ENCODE results near the gene UXS1. TPM values are rescaled to one million over a fixed set of nuclear protein-coding genes. Genes with fewer than 3 reads are reported as not detected.
"Not testable (repeated sequence)": the region's sequence is repeated elsewhere in the genome, so short reads cannot be mapped to it uniquely, and the experiment has no call there.

UXS1 gene
- polyA plus RNA-seq (19.1 and 26.0 TPM in 2 replicates), polyA minus RNA-seq (59.2 and 59.6 TPM in 2 replicates)

DNA sequence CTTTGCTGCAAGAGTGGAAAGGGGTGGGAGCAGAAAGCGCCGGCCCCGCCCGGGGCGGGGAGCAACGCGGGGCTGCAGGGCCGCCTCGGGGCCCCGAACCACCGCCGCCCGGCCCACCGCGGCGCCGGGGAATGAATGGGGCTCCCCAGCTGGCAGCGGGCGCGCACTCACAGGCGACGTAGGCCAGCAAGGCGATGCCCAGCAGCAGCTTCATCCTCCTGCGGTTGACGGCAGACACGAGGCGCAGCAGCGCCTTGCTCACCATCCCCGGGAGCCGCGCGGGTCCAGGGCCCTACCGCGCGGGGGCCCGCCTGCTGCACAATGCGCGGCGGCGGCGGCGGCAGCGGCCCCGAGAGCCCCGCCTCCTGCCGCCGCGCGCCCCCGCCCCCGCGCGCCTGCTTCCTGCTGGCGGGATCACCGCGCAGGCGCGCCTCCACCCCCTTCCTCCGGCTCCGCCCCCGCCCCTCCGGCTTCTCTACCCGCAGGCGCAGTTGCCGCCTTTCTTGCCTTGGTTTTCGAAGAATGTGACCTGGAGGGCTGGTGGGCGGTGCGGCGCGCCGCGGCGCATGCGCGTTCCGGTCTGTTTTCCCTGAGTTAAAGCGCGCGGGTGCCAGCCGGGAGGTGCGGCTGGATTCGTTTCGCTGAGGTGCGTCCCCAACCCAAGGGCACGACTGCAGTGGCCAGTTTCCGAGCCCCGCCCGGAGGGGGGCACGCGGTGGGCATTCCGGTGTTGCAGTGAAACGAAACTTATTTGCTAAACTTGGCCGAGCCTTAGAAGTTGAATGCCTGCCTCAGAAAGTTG is at the start of gene UXS1:
Gene UXS1, minus strand, starts transcription at position 325 of the 802 bp plus-strand sequence. Its CDS starts 60 bp downstream, at position 265.
- H4K20me1 ChIP-seq (ENCODE audit: insufficient read depth): no peaks in the 10 kb centered on the region
- H3K9ac ChIP-seq (ENCODE audit: low read length): peak within 1 kb of the TSS; percentile 83
- peak within 1 kb of the TSS; percentile 76 for H3K27ac ChIP-seq (ENCODE audit: low read length)
- no peaks in the 10 kb centered on the region for H3K27me3 ChIP-seq (ENCODE audit: insufficient read depth, low read depth, low read length)
- H3K9me3 ChIP-seq (ENCODE audit: low read length): no peaks in the 10 kb centered on the region
- H3K79me2 ChIP-seq (replicated peaks; ENCODE audit: insufficient read depth, low read length): peaks cover 37% of the 10 kb centered on the region
- no peaks in the 10 kb centered on the region for H3K36me3 ChIP-seq (ENCODE audit: insufficient read depth, low read length)
- H3K4me3 ChIP-seq (ENCODE audit: low read length): peak within 1 kb of the TSS; percentile 98
- H2AFZ ChIP-seq (ENCODE audit: low read depth, low read length): peak within 1 kb of the TSS; percentile 56
- TF ChIP-seq SMC3 (conservative IDR thresholded peaks at IDR 0.05; ENCODE audit: poor library complexity) (no peak), EZH2 (IDR thresholded peaks at IDR 0.05; ENCODE audit: borderline replicate concordance, insufficient read depth, low read length, poor library complexity, severe bottlenecking) (no peak), EP300 (conservative IDR thresholded peaks at IDR 0.05; ENCODE audit: poor library complexity, severe bottlenecking) (no peak), MXI1 (conservative IDR thresholded peaks at IDR 0.05; ENCODE audit: poor library complexity, severe bottlenecking) (peak; percentile 80), RAD21 (conservative IDR thresholded peaks at IDR 0.05) (no peak), POLR2AphosphoS5 (IDR thresholded peaks at IDR 0.05) (peak; percentile 61), TAF1 (IDR thresholded peaks at IDR 0.05; ENCODE audit: low read depth) (peak; percentile 14)
- TF ChIP-seq, protein P1, sequence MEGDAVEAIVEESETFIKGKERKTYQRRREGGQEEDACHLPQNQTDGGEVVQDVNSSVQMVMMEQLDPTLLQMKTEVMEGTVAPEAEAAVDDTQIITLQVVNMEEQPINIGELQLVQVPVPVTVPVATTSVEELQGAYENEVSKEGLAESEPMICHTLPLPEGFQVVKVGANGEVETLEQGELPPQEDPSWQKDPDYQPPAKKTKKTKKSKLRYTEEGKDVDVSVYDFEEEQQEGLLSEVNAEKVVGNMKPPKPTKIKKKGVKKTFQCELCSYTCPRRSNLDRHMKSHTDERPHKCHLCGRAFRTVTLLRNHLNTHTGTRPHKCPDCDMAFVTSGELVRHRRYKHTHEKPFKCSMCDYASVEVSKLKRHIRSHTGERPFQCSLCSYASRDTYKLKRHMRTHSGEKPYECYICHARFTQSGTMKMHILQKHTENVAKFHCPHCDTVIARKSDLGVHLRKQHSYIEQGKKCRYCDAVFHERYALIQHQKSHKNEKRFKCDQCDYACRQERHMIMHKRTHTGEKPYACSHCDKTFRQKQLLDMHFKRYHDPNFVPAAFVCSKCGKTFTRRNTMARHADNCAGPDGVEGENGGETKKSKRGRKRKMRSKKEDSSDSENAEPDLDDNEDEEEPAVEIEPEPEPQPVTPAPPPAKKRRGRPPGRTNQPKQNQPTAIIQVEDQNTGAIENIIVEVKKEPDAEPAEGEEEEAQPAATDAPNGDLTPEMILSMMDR (IDR thresholded peaks at IDR 0.05; ENCODE audit: poor library complexity, severe bottlenecking): peak; percentile 28
- TF ChIP-seq, protein P2, sequence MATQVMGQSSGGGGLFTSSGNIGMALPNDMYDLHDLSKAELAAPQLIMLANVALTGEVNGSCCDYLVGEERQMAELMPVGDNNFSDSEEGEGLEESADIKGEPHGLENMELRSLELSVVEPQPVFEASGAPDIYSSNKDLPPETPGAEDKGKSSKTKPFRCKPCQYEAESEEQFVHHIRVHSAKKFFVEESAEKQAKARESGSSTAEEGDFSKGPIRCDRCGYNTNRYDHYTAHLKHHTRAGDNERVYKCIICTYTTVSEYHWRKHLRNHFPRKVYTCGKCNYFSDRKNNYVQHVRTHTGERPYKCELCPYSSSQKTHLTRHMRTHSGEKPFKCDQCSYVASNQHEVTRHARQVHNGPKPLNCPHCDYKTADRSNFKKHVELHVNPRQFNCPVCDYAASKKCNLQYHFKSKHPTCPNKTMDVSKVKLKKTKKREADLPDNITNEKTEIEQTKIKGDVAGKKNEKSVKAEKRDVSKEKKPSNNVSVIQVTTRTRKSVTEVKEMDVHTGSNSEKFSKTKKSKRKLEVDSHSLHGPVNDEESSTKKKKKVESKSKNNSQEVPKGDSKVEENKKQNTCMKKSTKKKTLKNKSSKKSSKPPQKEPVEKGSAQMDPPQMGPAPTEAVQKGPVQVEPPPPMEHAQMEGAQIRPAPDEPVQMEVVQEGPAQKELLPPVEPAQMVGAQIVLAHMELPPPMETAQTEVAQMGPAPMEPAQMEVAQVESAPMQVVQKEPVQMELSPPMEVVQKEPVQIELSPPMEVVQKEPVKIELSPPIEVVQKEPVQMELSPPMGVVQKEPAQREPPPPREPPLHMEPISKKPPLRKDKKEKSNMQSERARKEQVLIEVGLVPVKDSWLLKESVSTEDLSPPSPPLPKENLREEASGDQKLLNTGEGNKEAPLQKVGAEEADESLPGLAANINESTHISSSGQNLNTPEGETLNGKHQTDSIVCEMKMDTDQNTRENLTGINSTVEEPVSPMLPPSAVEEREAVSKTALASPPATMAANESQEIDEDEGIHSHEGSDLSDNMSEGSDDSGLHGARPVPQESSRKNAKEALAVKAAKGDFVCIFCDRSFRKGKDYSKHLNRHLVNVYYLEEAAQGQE (IDR thresholded peaks at IDR 0.05; ENCODE audit: borderline replicate concordance): peak; percentile 33
- no peaks in the 10 kb centered on the region for H3K9me2 ChIP-seq (ENCODE audit: insufficient read depth, low read length)
- peak within 1 kb of the TSS; percentile 79 for H3K4me2 ChIP-seq (ENCODE audit: low read length)
- no peaks in the 10 kb centered on the region for H3F3A ChIP-seq (ENCODE audit: insufficient read depth, low read length, poor library complexity, severe bottlenecking)

DNA sequence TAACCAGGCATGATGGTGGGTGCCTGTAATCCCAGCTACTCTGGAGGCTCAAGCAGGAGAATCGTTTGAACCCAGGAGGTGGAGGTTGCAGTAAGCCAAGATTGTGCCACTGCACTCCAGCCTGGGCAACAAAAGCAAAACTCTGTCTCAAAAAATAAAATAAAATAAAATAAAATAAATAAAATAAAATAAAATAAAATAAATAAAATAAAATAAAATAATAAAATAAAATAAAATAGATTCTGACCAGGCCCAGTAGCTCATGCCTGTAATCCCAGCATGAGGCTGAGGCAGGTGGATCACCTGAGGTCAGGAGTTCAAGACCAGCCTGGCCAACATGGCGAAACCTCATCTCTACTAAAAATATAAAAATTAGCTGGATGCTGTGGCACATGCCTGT is 45.4 kb upstream of the UXS1 start:
- not testable (repeated sequence) for H3K9me3 ChIP-seq (ENCODE audit: low read length); H4K20me1 ChIP-seq (ENCODE audit: insufficient read depth); H3K9ac ChIP-seq (ENCODE audit: low read length); H3K27me3 ChIP-seq (ENCODE audit: insufficient read depth, low read depth, low read length); H3K36me3 ChIP-seq (ENCODE audit: insufficient read depth, low read length); H3K9me2 ChIP-seq (ENCODE audit: insufficient read depth, low read length); H3K27ac ChIP-seq (ENCODE audit: low read length); H3K79me2 ChIP-seq (replicated peaks; ENCODE audit: insufficient read depth, low read length); H2AFZ ChIP-seq (ENCODE audit: low read depth, low read length); H3K4me2 ChIP-seq (ENCODE audit: low read length); H3K4me3 ChIP-seq (ENCODE audit: low read length); H3F3A ChIP-seq (ENCODE audit: insufficient read depth, low read length, poor library complexity, severe bottlenecking)

DNA sequence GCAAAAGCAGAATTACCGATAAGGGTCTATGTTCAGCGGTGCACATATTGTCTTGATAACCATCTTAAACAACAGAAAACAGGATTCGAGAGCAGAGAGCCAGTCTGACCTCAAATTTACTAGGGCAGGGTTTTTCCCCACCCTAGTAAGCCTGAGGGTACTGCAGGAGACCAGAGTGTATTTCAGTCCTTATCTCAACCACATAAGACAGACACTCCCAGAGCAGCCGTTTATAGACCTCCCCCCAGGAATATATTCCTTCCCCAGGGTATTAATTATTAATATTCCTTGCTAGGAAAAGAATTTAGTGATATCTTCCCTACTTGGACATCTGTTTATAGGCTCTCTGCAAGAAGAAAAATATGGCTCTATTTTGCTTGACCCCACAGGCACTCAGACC is 41.3 kb upstream of the UXS1 start:
- H4K20me1 ChIP-seq (ENCODE audit: insufficient read depth); H3K27ac ChIP-seq (ENCODE audit: low read length); H3K36me3 ChIP-seq (ENCODE audit: insufficient read depth, low read length); H3K27me3 ChIP-seq (ENCODE audit: insufficient read depth, low read depth, low read length); H3K4me2 ChIP-seq (ENCODE audit: low read length); H3K4me3 ChIP-seq (ENCODE audit: low read length); H3F3A ChIP-seq (ENCODE audit: insufficient read depth, low read length, poor library complexity, severe bottlenecking); H3K79me2 ChIP-seq (replicated peaks; ENCODE audit: insufficient read depth, low read length); H3K9me3 ChIP-seq (ENCODE audit: low read length); H3K9me2 ChIP-seq (ENCODE audit: insufficient read depth, low read length); H2AFZ ChIP-seq (ENCODE audit: low read depth, low read length); H3K9ac ChIP-seq (ENCODE audit: low read length): not testable (repeated sequence)
